GM12878 (cell line): ENCODE measurements around the gene ERMARD. TPM values are rescaled to one million over a fixed set of nuclear protein-coding genes. Genes with fewer than 3 reads are reported as not detected.

ENCODE experiments used
- ATAC-seq: fragments of 200-7000 bp; cut with Tn5 transposase; 3 replicates; pipeline ENCODE4 v1.9.1; 2020; ENCODE audit warnings: mild to moderate bottlenecking, moderate library complexity
- BruUV-seq: library from RNA; stranded (reverse); fragments of 400-500 nt; replicated peaks from 2 replicates; lab custom pipeline; 2021; lab: Mats Ljungman, UMichigan
- CTCF ChIA-PET: fragments of 300-600 bp; sonication (Branson Sonifier 250); formaldehyde crosslinking; extraction: SDS; loops from one replicate; lab custom pipeline; 2021; ENCODE audit warnings: inconsistent platforms; lab: Yijun Ruan, JAX
- POLR2A ChIA-PET: fragments of 350-600 bp; formaldehyde crosslinking; extraction: SDS; loops from one replicate; lab custom pipeline; 2021; ENCODE audit warnings: inconsistent platforms; lab: Charles Lee
- RAD21 ChIA-PET: fragments of 300-600 bp; sonication (Branson Sonifier 250); formaldehyde crosslinking; loops from one replicate; lab custom pipeline; 2023; ENCODE audit warnings: antibody characterized with exemption; ENCODE audit not compliant: unreplicated experiment; lab: Charles Lee
- SMC1A ChIA-PET: fragments of 300-600 bp; sonication (Branson Sonifier 250); formaldehyde crosslinking; loops from one replicate; lab custom pipeline; 2023; ENCODE audit not compliant: unreplicated experiment, uncharacterized antibody; lab: Charles Lee
- DNase-seq: peaks from one replicate; pipeline ENCODE4 v3.0.0-alpha.2; 2011; ENCODE audit warnings: low read depth, low spot score
- FAIRE-seq: peaks from 3 replicates; lab custom pipeline; 2011; peaks lifted over from hg19 to GRCh38; lab: Jason Lieb, UNC
- H2AFZ ChIP-seq: 2 replicates; pipeline ENCODE4 v1.6.0; 2011; ENCODE audit warnings: low read depth, low read length, control low read depth; ENCODE audit not compliant: control insufficient read depth
- H3K27ac ChIP-seq: 2 replicates; pipeline ENCODE4 v1.5.1; 2011; ENCODE audit warnings: control low read depth; ENCODE audit not compliant: control insufficient read depth, insufficient read depth
- H3K27me3 ChIP-seq, 2 experiments: replicated peaks in 1 of 2; 2 replicates each; pipeline versions ENCODE4 v1.6.0 to v1.6.1; 2011; ENCODE audit warnings: low read length in 1 of 2; ENCODE audit not compliant: control insufficient read depth in 2 of 2, insufficient read depth in 2 of 2
- H3K36me3 ChIP-seq, 2 experiments: 2 replicates each; pipeline ENCODE4 v1.5.1; 2011; ENCODE audit warnings: low read length in 1 of 2; ENCODE audit not compliant: control insufficient read depth in 2 of 2, insufficient read depth in 2 of 2
- H3K4me1 ChIP-seq: 2 replicates; pipeline ENCODE4 v1.6.1; 2011; ENCODE audit warnings: mild to moderate bottlenecking, low read length, moderate library complexity, mixed read lengths; ENCODE audit not compliant: control insufficient read depth, insufficient read depth
- H3K4me2 ChIP-seq: 2 replicates; pipeline ENCODE4 v1.6.0; 2011; ENCODE audit warnings: control low read depth; ENCODE audit not compliant: control insufficient read depth, insufficient read depth
- H3K4me3 ChIP-seq: fragments of 200-600 bp; sonication (generic); 2 replicates; pipeline ENCODE4 v1.5.1; 2016
- H3K79me2 ChIP-seq: 2 replicates; pipeline ENCODE4 v1.6.0; 2011; ENCODE audit warnings: low read length; ENCODE audit not compliant: control insufficient read depth, insufficient read depth
- H3K9ac ChIP-seq: 2 replicates; pipeline ENCODE4 v1.8.0; 2011; ENCODE audit warnings: low read length, control low read depth, mixed read lengths; ENCODE audit not compliant: control insufficient read depth, insufficient read depth
- H3K9me3 ChIP-seq: replicated peaks from 3 replicates; pipeline ENCODE4 v1.5.1; 2011; ENCODE audit warnings: mild to moderate bottlenecking, low read length; ENCODE audit not compliant: control insufficient read depth, insufficient read depth
- H4K20me1 ChIP-seq: 2 replicates; pipeline ENCODE4 v1.6.0; 2011; ENCODE audit not compliant: control insufficient read depth, insufficient read depth
- FOS ChIP-seq: IDR thresholded peaks from 3 replicates; pipeline ENCODE4 v1.6.1; 2011; ENCODE audit warnings: borderline replicate concordance; ENCODE audit not compliant: insufficient read length; ENCODE audit errors: extremely low read depth
- SMAD5 ChIP-seq: IDR thresholded peaks from 2 replicates; pipeline ENCODE4 v1.6.1; 2016; ENCODE audit warnings: antibody characterized with exemption, low read depth
- ZNF622 ChIP-seq: fragments of 450-650 bp; IDR thresholded peaks from 2 replicates; pipeline ENCODE4 v1.6.1; 2017; ENCODE audit warnings: mild to moderate bottlenecking, inconsistent platforms
- WGBS: methylation state at CpG from one replicate; pipeline ENCODE4 v1.1.6; 2016; ENCODE audit warnings: low lambda C conversion rate; ENCODE audit not compliant: insufficient replicate concordance, insufficient coverage; ENCODE audit errors: missing lambda C conversion rate; 5-methylcytosine and 5-hydroxymethylcytosine counted together
- in situ Hi-C: fragments of 300-500 bp; cut with MboI; formaldehyde crosslinking; loops from 9 replicates; pipeline ENCODE4 v1.14.3; 2018; ENCODE audit warnings: mixed read lengths
- intact Hi-C: fragments of 100-400 bp; cut with micrococcal nuclease; formaldehyde crosslinking; loops from one replicate; pipeline ENCODE4 v1.14.2; 2022; ENCODE audit not compliant: unreplicated experiment
- polyA plus RNA-seq, 11 experiments: library from polyadenylated mRNA; depleted of rRNA in 4 of 11; unstranded in 6 of 11; stranded (reverse) in 5 of 11; fragments of >200 nt; fragmentation: Nextera tagmentation in 4 of 11; fragmentation: Illumina TruSeq in 1 of 11; extraction: Ambion mirVana in 4 of 11; extraction: Trizol in 1 of 11; gene quantifications; 1 replicate in 1 of 11; 2 replicates in 10 of 11; pipeline versions ENCODE4 v1.2.1 to v1.2.3, GENCODE V29; 2011 to 2016; ENCODE audit warnings: inconsistent platforms in 2 of 11, missing spikeins in 2 of 11, low read depth in 1 of 11
- total RNA-seq, 4 experiments: library from RNA; depleted of rRNA in 3 of 4; stranded (reverse); fragments of >200 nt in 3 of 4; fragmentation: Illumina TruSeq in 1 of 4; extraction: Trizol in 1 of 4; gene quantifications; 2 replicates each; pipeline versions ENCODE4 v1.2.1 to v1.2.3, GENCODE V29; 2013 to 2021
- TF ChIP-seq, protein P1 (sequence below): fragments of 450-650 bp; IDR thresholded peaks from 2 replicates; pipeline ENCODE4 v1.6.1; 2016; ENCODE audit warnings: mild to moderate bottlenecking
- TF ChIP-seq, protein P2 (sequence below): fragments of 450-650 bp; IDR thresholded peaks from 2 replicates; pipeline ENCODE4 v1.6.1; 2017; ENCODE audit warnings: mild to moderate bottlenecking, moderate library complexity

Gene ERMARD
- total and polyA plus RNA-seq, 10 of the 15 experiments (the other 5 are each of a cell fraction or from before 2014, with no cell fraction given) = 24.4 to 63.3 (median 34.1) TPM

DNA sequence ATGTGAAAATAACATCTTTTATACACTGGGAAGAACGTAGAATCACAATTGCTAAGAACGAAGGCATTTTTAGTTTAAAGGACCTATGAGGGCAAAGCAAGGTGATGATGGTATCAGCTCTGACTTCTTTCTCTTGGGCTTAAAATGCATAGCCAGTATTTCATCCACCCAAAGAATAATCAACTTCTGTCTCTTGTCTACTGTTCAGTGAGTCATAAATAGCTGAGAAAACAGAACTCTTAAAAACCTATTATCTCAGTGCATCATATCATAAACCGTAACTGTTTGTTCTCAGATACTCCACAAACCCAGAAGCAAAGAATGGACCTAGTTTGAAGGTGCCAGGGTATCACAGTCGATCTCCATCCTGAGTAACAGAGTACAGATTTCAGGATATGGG lies 32.3 kb upstream of the ERMARD start:
- H3K79me2 ChIP-seq = peaks cover 40% of the 10 kb centered on the region
- H3K36me3 ChIP-seq = no peaks in the 10 kb centered on the region; a peak in 3 of 4 replicates
- H3K27me3 ChIP-seq = no peaks in the 10 kb centered on the region
- intact Hi-C loops (no loop called here), in situ Hi-C loops (no loop called here)
- 98% methylated on average over 4 of the region's 4 CpGs for WGBS
- H3K4me1 ChIP-seq = peaks cover 5% of the 10 kb centered on the region
- no peak for DNase-seq
- no peaks in the 10 kb centered on the region for H4K20me1 ChIP-seq
- no peak for FAIRE-seq
- SMC1A ChIA-PET = interaction anchor here (2.3 to 6.3 kb wide), 3 partner anchors 10 to 31 kb away, joined by 8 to 39 read pairs (median 8); partner anchors contain the start of genes C6orf120 and WDR27
- TF ChIP-seq SMAD5 = no peak
- TF ChIP-seq, protein P1, sequence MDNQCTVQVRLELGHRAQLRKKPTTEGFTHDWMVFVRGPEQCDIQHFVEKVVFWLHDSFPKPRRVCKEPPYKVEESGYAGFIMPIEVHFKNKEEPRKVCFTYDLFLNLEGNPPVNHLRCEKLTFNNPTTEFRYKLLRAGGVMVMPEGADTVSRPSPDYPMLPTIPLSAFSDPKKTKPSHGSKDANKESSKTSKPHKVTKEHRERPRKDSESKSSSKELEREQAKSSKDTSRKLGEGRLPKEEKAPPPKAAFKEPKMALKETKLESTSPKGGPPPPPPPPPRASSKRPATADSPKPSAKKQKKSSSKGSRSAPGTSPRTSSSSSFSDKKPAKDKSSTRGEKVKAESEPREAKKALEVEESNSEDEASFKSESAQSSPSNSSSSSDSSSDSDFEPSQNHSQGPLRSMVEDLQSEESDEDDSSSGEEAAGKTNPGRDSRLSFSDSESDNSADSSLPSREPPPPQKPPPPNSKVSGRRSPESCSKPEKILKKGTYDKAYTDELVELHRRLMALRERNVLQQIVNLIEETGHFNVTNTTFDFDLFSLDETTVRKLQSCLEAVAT = no peak
- no peak for TF ChIP-seq FOS
- TF ChIP-seq, protein P2, sequence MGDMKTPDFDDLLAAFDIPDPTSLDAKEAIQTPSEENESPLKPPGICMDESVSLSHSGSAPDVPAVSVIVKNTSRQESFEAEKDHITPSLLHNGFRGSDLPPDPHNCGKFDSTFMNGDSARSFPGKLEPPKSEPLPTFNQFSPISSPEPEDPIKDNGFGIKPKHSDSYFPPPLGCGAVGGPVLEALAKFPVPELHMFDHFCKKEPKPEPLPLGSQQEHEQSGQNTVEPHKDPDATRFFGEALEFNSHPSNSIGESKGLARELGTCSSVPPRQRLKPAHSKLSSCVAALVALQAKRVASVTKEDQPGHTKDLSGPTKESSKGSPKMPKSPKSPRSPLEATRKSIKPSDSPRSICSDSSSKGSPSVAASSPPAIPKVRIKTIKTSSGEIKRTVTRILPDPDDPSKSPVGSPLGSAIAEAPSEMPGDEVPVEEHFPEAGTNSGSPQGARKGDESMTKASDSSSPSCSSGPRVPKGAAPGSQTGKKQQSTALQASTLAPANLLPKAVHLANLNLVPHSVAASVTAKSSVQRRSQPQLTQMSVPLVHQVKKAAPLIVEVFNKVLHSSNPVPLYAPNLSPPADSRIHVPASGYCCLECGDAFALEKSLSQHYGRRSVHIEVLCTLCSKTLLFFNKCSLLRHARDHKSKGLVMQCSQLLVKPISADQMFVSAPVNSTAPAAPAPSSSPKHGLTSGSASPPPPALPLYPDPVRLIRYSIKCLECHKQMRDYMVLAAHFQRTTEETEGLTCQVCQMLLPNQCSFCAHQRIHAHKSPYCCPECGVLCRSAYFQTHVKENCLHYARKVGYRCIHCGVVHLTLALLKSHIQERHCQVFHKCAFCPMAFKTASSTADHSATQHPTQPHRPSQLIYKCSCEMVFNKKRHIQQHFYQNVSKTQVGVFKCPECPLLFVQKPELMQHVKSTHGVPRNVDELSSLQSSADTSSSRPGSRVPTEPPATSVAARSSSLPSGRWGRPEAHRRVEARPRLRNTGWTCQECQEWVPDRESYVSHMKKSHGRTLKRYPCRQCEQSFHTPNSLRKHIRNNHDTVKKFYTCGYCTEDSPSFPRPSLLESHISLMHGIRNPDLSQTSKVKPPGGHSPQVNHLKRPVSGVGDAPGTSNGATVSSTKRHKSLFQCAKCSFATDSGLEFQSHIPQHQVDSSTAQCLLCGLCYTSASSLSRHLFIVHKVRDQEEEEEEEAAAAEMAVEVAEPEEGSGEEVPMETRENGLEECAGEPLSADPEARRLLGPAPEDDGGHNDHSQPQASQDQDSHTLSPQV = no peak
- no peak for TF ChIP-seq ZNF622
- no peaks in the 10 kb centered on the region for H3K9me3 ChIP-seq
- RAD21 ChIA-PET = interaction anchor here (1.8 kb wide), 1 partner anchor 18 kb away, joined by 6 read pairs; the partner anchor contains the start of genes C6orf120 and WDR27
- BruUV-seq = no TSS peak
- no peak overlapping the region for H3K27ac ChIP-seq
- CTCF ChIA-PET = interaction anchor here (0.8 to 2.3 kb wide), 5 partner anchors 10 to 30 kb away, joined by 3 to 13 read pairs (median 3); partner anchors contain the start of genes C6orf120 and WDR27
- no peak for ATAC-seq
- POLR2A ChIA-PET = interaction anchor here (2.0 kb wide), 1 partner anchor 17 kb away, joined by 10 read pairs; the partner anchor contains the start of genes C6orf120 and WDR27
- H3K9ac ChIP-seq = no peak overlapping the region
- peak overlapping the region; percentile 33 for H3K4me2 ChIP-seq
- H2AFZ ChIP-seq = no peak overlapping the region
- no peak overlapping the region for H3K4me3 ChIP-seq
